IMR-90 (cell line): Measurements from ENCODE around the gene ME3. TPM values are rescaled to one million over a fixed set of nuclear protein-coding genes. Genes with fewer than 3 reads are reported as not detected.

Experiments used
- ATAC-seq: fragments of 200-7000 bp; cut with Tn5 transposase; 2 replicates; pipeline ENCODE4 v1.9.1; 2020; ENCODE audit warnings: low read depth, mild to moderate bottlenecking, moderate library complexity
- BruUV-seq: library from RNA; stranded (reverse); fragments of 400-500 nt; replicated peaks from 2 replicates; lab custom pipeline; 2021; lab: Mats Ljungman, UMichigan
- CTCF ChIA-PET: fragments of 300-600 bp; formaldehyde crosslinking; extraction: SDS; loops from one replicate; lab custom pipeline; 2021; ENCODE audit warnings: antibody characterized with exemption; lab: Yijun Ruan, JAX
- POLR2A ChIA-PET: fragments of 300-600 bp; sonication (Branson Sonifier 250); formaldehyde crosslinking; loops from one replicate; lab custom pipeline; 2022; ENCODE audit warnings: antibody characterized with exemption; ENCODE audit not compliant: unreplicated experiment; lab: Charles Lee
- DNase-seq: peaks from one replicate; pipeline ENCODE4 v3.0.0; 2013
- H2AFZ ChIP-seq: replicated peaks from 2 replicates; pipeline ENCODE3; 2013; ENCODE audit warnings: low read length, mild to moderate bottlenecking; ENCODE audit not compliant: poor library complexity
- H2AK5ac ChIP-seq: 2 replicates; pipeline ENCODE4 v1.6.1; 2013; ENCODE audit warnings: low read depth, low read length, inconsistent platforms
- H2AK9ac ChIP-seq: replicated peaks from 2 replicates; pipeline ENCODE3; 2013; ENCODE audit warnings: mild to moderate bottlenecking, low read depth, low read length, moderate library complexity; ENCODE audit not compliant: poor library complexity
- H2BK120ac ChIP-seq: 2 replicates; pipeline ENCODE4 v1.6.1; 2013; ENCODE audit warnings: low read depth, low read length, inconsistent platforms
- H2BK15ac ChIP-seq: 3 replicates; pipeline ENCODE4 v1.6.1; 2013; ENCODE audit warnings: low read depth, low read length, inconsistent platforms
- H2BK20ac ChIP-seq: 2 replicates; pipeline ENCODE4 v1.6.1; 2013; ENCODE audit warnings: low read depth, mild to moderate bottlenecking, inconsistent platforms, low read length, moderate library complexity
- H2BK5ac ChIP-seq: 2 replicates; pipeline ENCODE4 v1.6.1; 2013; ENCODE audit warnings: mild to moderate bottlenecking, low read depth, low read length, inconsistent platforms; ENCODE audit not compliant: poor library complexity, severe bottlenecking
- H3K14ac ChIP-seq: replicated peaks from 2 replicates; pipeline ENCODE4 v1.6.1; 2013; ENCODE audit warnings: low read depth, low read length, inconsistent platforms
- H3K18ac ChIP-seq: 2 replicates; pipeline ENCODE4 v1.6.1; 2013; ENCODE audit warnings: low read depth, low read length, control low read depth
- H3K23ac ChIP-seq: 2 replicates; pipeline ENCODE4 v1.6.1; 2013; ENCODE audit warnings: low read depth, low read length, inconsistent platforms
- H3K27ac ChIP-seq: 2 replicates; pipeline ENCODE4 v1.5.1; 2013; ENCODE audit warnings: mild to moderate bottlenecking, control low read depth, low read length; ENCODE audit not compliant: insufficient read depth
- H3K27me3 ChIP-seq: 2 replicates; pipeline ENCODE4 v1.6.1; 2013; ENCODE audit warnings: low read length; ENCODE audit not compliant: control insufficient read depth, insufficient read depth
- H3K36me3 ChIP-seq: 2 replicates; pipeline ENCODE4 v1.6.1; 2013; ENCODE audit warnings: low read length, mixed read lengths; ENCODE audit not compliant: control insufficient read depth, insufficient read depth
- H3K4ac ChIP-seq: 2 replicates; pipeline ENCODE4 v1.6.1; 2013; ENCODE audit warnings: low read depth, low read length, inconsistent platforms
- H3K4me1 ChIP-seq: 2 replicates; pipeline ENCODE4 v1.6.1; 2013; ENCODE audit warnings: low read length, mixed read lengths; ENCODE audit not compliant: control insufficient read depth, insufficient read depth
- H3K4me2 ChIP-seq: 2 replicates; pipeline ENCODE4 v1.6.1; 2013; ENCODE audit warnings: low read depth, mild to moderate bottlenecking, control low read depth, low read length, moderate library complexity
- H3K4me3 ChIP-seq: 2 replicates; pipeline ENCODE4 v1.5.1; 2013; ENCODE audit warnings: low read depth, mild to moderate bottlenecking, control low read depth, low read length, moderate library complexity; ENCODE audit not compliant: insufficient read depth
- H3K56ac ChIP-seq: 2 replicates; pipeline ENCODE4 v1.6.1; 2013; ENCODE audit warnings: low read length, inconsistent platforms; ENCODE audit not compliant: insufficient read depth; ENCODE audit errors: extremely low read depth
- H3K79me1 ChIP-seq, 2 experiments: 2 replicates each; pipeline ENCODE4 v1.6.1; 2013; ENCODE audit warnings: low read length in 2 of 2, inconsistent platforms in 1 of 2, low read depth in 1 of 2
- H3K9ac ChIP-seq: 2 replicates; pipeline ENCODE4 v1.6.1; 2013; ENCODE audit warnings: low read depth, low read length, control low read depth
- H3K9me1 ChIP-seq: 2 replicates; pipeline ENCODE4 v1.6.1; 2013; ENCODE audit warnings: low read length, inconsistent platforms; ENCODE audit not compliant: insufficient read depth
- H3K9me3 ChIP-seq: 2 replicates; pipeline ENCODE4 v1.6.1; 2013; ENCODE audit warnings: low read length; ENCODE audit not compliant: control insufficient read depth, insufficient read depth
- H4K20me1 ChIP-seq: 2 replicates; pipeline ENCODE4 v1.6.1; 2013; ENCODE audit warnings: low read length, inconsistent platforms; ENCODE audit not compliant: insufficient read depth
- H4K5ac ChIP-seq: 2 replicates; pipeline ENCODE4 v1.6.1; 2013; ENCODE audit warnings: mild to moderate bottlenecking, low read depth, low read length, control low read depth
- H4K8ac ChIP-seq, 2 experiments: 2 replicates each; pipeline ENCODE4 v1.6.1; 2013; ENCODE audit warnings: low read depth in 2 of 2, low read length in 2 of 2, control low read depth in 1 of 2, inconsistent platforms in 1 of 2
- H4K91ac ChIP-seq: 2 replicates; pipeline ENCODE4 v1.6.1; 2013; ENCODE audit warnings: low read depth, low read length, inconsistent platforms; ENCODE audit not compliant: insufficient read depth
- BHLHE40 ChIP-seq: fragments of 150-350 bp; IDR thresholded peaks from 2 replicates; pipeline ENCODE4 v1.6.1; 2016; ENCODE audit warnings: mild to moderate bottlenecking, low read depth, low read length
- CEBPB ChIP-seq: IDR thresholded peaks from 2 replicates; pipeline ENCODE4 v1.6.1; 2012; ENCODE audit warnings: low read depth, low read length, improper control_type of control experiment
- FOS ChIP-seq: fragments of 150-350 bp; IDR thresholded peaks from 2 replicates; pipeline ENCODE4 v1.6.1; 2016; ENCODE audit warnings: low read depth, low read length
- MAFK ChIP-seq: IDR thresholded peaks from 2 replicates; pipeline ENCODE4 v1.6.1; 2012; ENCODE audit warnings: low read depth, low read length, improper control_type of control experiment
- MAZ ChIP-seq: IDR thresholded peaks from 2 replicates; pipeline ENCODE4 v1.6.1; 2012; ENCODE audit warnings: low read depth, mild to moderate bottlenecking, low read length, improper control_type of control experiment, moderate library complexity, borderline replicate concordance
- RCOR1 ChIP-seq: IDR thresholded peaks from 2 replicates; pipeline ENCODE4 v1.6.1; 2012; ENCODE audit warnings: mild to moderate bottlenecking, low read length, improper control_type of control experiment; ENCODE audit not compliant: insufficient replicate concordance
- RFX5 ChIP-seq: IDR thresholded peaks from 2 replicates; pipeline ENCODE4 v1.8.0; 2012; ENCODE audit warnings: low read depth, mild to moderate bottlenecking, low read length, moderate library complexity
- SMC3 ChIP-seq: fragments of 150-350 bp; IDR thresholded peaks from 2 replicates; pipeline ENCODE4 v1.6.1; 2016; ENCODE audit warnings: low read depth, mild to moderate bottlenecking, antibody characterized with exemption, low read length, moderate library complexity
- WGBS, 2 experiments: methylation state at CpG; one replicate each; pipeline versions ENCODE4 v1.1.5 to v1.1.7; 2013; ENCODE audit warnings: missing lambda C conversion rate in 2 of 2; ENCODE audit not compliant: insufficient read length in 1 of 2; ENCODE audit errors: extremely low coverage in 2 of 2; 5-methylcytosine and 5-hydroxymethylcytosine counted together
- dilution Hi-C: fragments of 300-500 bp; cut with HindIII; formaldehyde crosslinking; loops from one replicate; pipeline ENCODE4 v1.14.3; 2018; ENCODE audit warnings: low sequenced_read_pairs; ENCODE audit not compliant: unreplicated experiment
- in situ Hi-C: fragments of 300-500 bp; cut with MboI; formaldehyde crosslinking; loops from 3 replicates; pipeline ENCODE4 v1.14.3; 2019; ENCODE audit warnings: low sequenced_read_pairs, inconsistent platforms, mixed read lengths
- intact Hi-C: fragments of 100-400 bp; cut with micrococcal nuclease; formaldehyde crosslinking; loops from 2 replicates; pipeline ENCODE4 v1.10.0; 2022
- polyA plus RNA-seq, 3 experiments: library from polyadenylated mRNA; depleted of rRNA; stranded (reverse); fragments of >200 nt; gene quantifications; 2 replicates each; pipeline ENCODE4 v1.2.3, GENCODE V29; 2012; ENCODE audit warnings: low replicate concordance in 1 of 3
- total RNA-seq: library from RNA; depleted of rRNA; stranded (reverse); fragments of >200 nt; gene quantifications from 2 replicates; pipeline ENCODE4 v1.2.3, GENCODE V29; 2012
- TF ChIP-seq, protein P1 (sequence below): fragments of 150-350 bp; IDR thresholded peaks from 2 replicates; pipeline ENCODE4 v1.6.1; 2016; ENCODE audit warnings: low read depth, mild to moderate bottlenecking, low read length, moderate library complexity, borderline replicate concordance

ME3 gene
- total and polyA plus RNA-seq, 2 of the 4 experiments (the other 2 are of a cell fraction), result 7.8 to 9.0 TPM

- TF ChIP-seq RFX5, result no peak
- TF ChIP-seq MAZ, result no peak
- no peak for TF ChIP-seq RCOR1
- TF ChIP-seq CEBPB, result no peak
- no peak for TF ChIP-seq BHLHE40
- no peak for TF ChIP-seq SMC3
- no peak for TF ChIP-seq FOS
- TF ChIP-seq MAFK, result no peak
- TF ChIP-seq, protein P1, sequence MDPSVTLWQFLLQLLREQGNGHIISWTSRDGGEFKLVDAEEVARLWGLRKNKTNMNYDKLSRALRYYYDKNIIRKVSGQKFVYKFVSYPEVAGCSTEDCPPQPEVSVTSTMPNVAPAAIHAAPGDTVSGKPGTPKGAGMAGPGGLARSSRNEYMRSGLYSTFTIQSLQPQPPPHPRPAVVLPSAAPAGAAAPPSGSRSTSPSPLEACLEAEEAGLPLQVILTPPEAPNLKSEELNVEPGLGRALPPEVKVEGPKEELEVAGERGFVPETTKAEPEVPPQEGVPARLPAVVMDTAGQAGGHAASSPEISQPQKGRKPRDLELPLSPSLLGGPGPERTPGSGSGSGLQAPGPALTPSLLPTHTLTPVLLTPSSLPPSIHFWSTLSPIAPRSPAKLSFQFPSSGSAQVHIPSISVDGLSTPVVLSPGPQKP, result no peak
- in situ Hi-C loops, result no loop called here
- intact Hi-C loops, result loop anchor here (2.0 to 10.0 kb wide), 2 partner anchors 15 to 237 kb away; no protein-coding TSS in a partner anchor
Measured at GRCh38 chr11:86678296-86678695, 5.9 kb upstream of the ME3 start.

More at GRCh38 chr11:86678296-86678695, 5.9 kb upstream of the ME3 start:
- Histone ChIP-seq H3K23ac (no peak overlapping the region), H3K9me3 (no peaks in the 10 kb centered on the region), H2BK15ac (no peak overlapping the region), H3K4ac (no peak overlapping the region), H4K91ac (no peak overlapping the region), H3K4me1 (no peaks in the 10 kb centered on the region), H2BK20ac (no peak overlapping the region), H3K27ac (no peak overlapping the region), H3K9ac (no peak overlapping the region), H3K56ac (no peak overlapping the region), H3K36me3 (no peaks in the 10 kb centered on the region), H3K14ac (no peak overlapping the region), H4K5ac (no peak overlapping the region), H4K8ac (no peak overlapping the region), H3K9me1 (no peaks in the 10 kb centered on the region), H4K20me1 (no peaks in the 10 kb centered on the region), H2AK9ac (no peak overlapping the region), H3K4me2 (no peak overlapping the region), H3K27me3 (no peaks in the 10 kb centered on the region), H2BK5ac (no peak overlapping the region), H2AFZ (no peak overlapping the region), H2BK120ac (no peak overlapping the region), H3K4me3 (no peak overlapping the region), H2AK5ac (no peak overlapping the region; the same call in 1 of the 2 replicates), H3K18ac (no peak overlapping the region), H3K79me1 (no peaks in the 10 kb centered on the region)
- DNase-seq (no peak), ATAC-seq (no peak)
- CTCF ChIA-PET, result interaction anchor here (1.2 kb wide), 1 partner anchor 71 kb away, joined by 4 read pairs; no protein-coding TSS in a partner anchor
- POLR2A ChIA-PET, result no interaction called here
- dilution Hi-C loops, result no loop called here
- no TSS peak for BruUV-seq
- WGBS, 2 experiments, result no CpG with 5 or more reads among the region's 3 CpGs
